GM21360 (cell line): Measurements from ENCODE around the gene PCDH12.

Experiments used
- ATAC-seq: cut with Tn5 transposase; IDR thresholded peaks from one replicate; pipeline ENCODE4 v1.9.1; 2021; ENCODE audit warnings: mild to moderate bottlenecking, moderate library complexity; ENCODE audit not compliant: unreplicated experiment

The PCDH12 gene

GRCh38 chr5:141958113-141958512 lies at the start of gene PCDH12:
Gene PCDH12, minus strand, starts transcription at chr5:141958202. Its CDS starts 351 bp downstream, at chr5:141957851.
- no peak for ATAC-seq

GRCh38 chr5:142007237-142007544 lies 49.2 kb upstream of the PCDH12 start:
- no peak for ATAC-seq

- no peak for ATAC-seq
Measured at GRCh38 chr5:142006363-142007236, 48.6 kb upstream of the PCDH12 start.

- ATAC-seq: no peak
Measured at GRCh38 chr5:142003266-142003800, 45.3 kb upstream of the PCDH12 start.

GRCh38 chr5:142000704-142001484 lies 42.9 kb upstream of the PCDH12 start:
- no peak for ATAC-seq

GRCh38 chr5:142000173-142000572 lies 42.2 kb upstream of the PCDH12 start:
- ATAC-seq: no peak

- ATAC-seq: no peak
Measured at GRCh38 chr5:141997358-141997960, 39.5 kb upstream of the PCDH12 start.

GRCh38 chr5:141995656-141996055 lies 37.7 kb upstream of the PCDH12 start:
- ATAC-seq: no peak

- no peak for ATAC-seq
Measured at GRCh38 chr5:141994511-141995136, 36.6 kb upstream of the PCDH12 start.

- no peak for ATAC-seq
Measured at GRCh38 chr5:141992349-141992963, 34.5 kb upstream of the PCDH12 start.

- no peak for ATAC-seq
Measured at GRCh38 chr5:141989720-141990119, 31.7 kb upstream of the PCDH12 start.

- ATAC-seq: no peak
Measured at GRCh38 chr5:141986072-141986471, 28.1 kb upstream of the PCDH12 start.

- ATAC-seq: no peak
Measured at GRCh38 chr5:141982626-141983025, 24.6 kb upstream of the PCDH12 start.

GRCh38 chr5:141978389-141978788 lies 20.4 kb upstream of the PCDH12 start:
- no peak for ATAC-seq

GRCh38 chr5:141976176-141976575 lies 18.2 kb upstream of the PCDH12 start:
- no peak for ATAC-seq

- no peak for ATAC-seq
Measured at GRCh38 chr5:141973871-141974595, 16.0 kb upstream of the PCDH12 start.

GRCh38 chr5:141969783-141970771 lies 12.1 kb upstream of the PCDH12 start:
- ATAC-seq: peak; percentile 52

GRCh38 chr5:141968914-141969608 lies 11.1 kb upstream of the PCDH12 start, which contains the start of gene RNF14:
Gene RNF14, plus strand, starts transcription at chr5:141969105. Its CDS starts 4,484 bp downstream, at chr5:141973589.
- peak; percentile 87 for ATAC-seq
